HepG2 (cell line): ENCODE measurements around the gene GRAMD1B.

ENCODE experiments used
- POGZ ChIP-seq: sonication (generic); formaldehyde crosslinking; IDR thresholded peaks from 2 replicates; pipeline ENCODE4 v1.4.0; 2020; ENCODE audit warnings: mild to moderate bottlenecking, missing genetic modification reagents
- YY1 ChIP-seq: IDR thresholded peaks from 2 replicates; pipeline ENCODE4 v1.6.1; 2011; ENCODE audit warnings: low read length, low read depth, moderate library complexity, mild to moderate bottlenecking; ENCODE audit not compliant: insufficient read depth, insufficient replicate concordance
- ZNF672 ChIP-seq: sonication (generic); formaldehyde crosslinking; IDR thresholded peaks from 2 replicates; pipeline ENCODE4 v1.8.1; 2022; ENCODE audit warnings: missing genetic modification reagents

- TF ChIP-seq POGZ (no peak), YY1 (no peak), ZNF672 (no peak)
Measured at GRCh38 chr11:123472236-123472935, 42.3 kb downstream of the GRAMD1B start.
